ENCODE results near the gene NTN4.

Gene NTN4

DNA sequence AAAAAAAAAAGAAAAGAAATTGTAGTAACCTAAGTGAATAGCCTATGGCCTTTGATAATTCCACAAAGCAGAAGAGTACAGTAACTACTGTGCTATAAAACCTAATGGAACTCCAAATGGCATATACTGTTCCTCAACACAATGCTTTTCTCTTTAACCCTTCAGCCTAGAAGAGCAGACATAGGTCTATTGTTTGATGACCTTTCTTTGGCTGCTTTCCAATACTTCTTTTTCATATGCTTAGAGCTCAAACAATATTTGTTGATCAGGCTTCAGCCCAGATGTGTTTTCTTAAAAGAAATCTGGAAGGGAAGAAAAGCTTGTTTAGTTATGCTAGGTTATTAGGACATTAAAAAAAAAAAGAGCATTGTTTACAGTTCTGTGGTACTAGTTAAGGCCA, 116.4 kb downstream of the NTN4 start:
- no peaks in the 10 kb centered on the region for H3K36me3 ChIP-seq (ENCODE audit: control insufficient read depth, insufficient read depth, low read length)
- no peak for DNase-seq (ENCODE audit: extremely low read depth, insufficient read length)
- H3K4me3 ChIP-seq (replicated peaks; ENCODE audit: low read depth, low read length), result no peak overlapping the region
- TF ChIP-seq, protein P1, sequence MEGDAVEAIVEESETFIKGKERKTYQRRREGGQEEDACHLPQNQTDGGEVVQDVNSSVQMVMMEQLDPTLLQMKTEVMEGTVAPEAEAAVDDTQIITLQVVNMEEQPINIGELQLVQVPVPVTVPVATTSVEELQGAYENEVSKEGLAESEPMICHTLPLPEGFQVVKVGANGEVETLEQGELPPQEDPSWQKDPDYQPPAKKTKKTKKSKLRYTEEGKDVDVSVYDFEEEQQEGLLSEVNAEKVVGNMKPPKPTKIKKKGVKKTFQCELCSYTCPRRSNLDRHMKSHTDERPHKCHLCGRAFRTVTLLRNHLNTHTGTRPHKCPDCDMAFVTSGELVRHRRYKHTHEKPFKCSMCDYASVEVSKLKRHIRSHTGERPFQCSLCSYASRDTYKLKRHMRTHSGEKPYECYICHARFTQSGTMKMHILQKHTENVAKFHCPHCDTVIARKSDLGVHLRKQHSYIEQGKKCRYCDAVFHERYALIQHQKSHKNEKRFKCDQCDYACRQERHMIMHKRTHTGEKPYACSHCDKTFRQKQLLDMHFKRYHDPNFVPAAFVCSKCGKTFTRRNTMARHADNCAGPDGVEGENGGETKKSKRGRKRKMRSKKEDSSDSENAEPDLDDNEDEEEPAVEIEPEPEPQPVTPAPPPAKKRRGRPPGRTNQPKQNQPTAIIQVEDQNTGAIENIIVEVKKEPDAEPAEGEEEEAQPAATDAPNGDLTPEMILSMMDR (IDR thresholded peaks at IDR 0.05; ENCODE audit: insufficient read depth, low read length, poor library complexity, severe bottlenecking), result no peak
- no peaks in the 10 kb centered on the region; the same call in 1 of the 2 replicates for H3K27me3 ChIP-seq (replicated peaks; ENCODE audit: control insufficient read depth, insufficient read depth, low read length)

GRCh38 chr12:95673576-95673975, 117.0 kb downstream of the NTN4 start:
- TF ChIP-seq, protein P1 (IDR thresholded peaks at IDR 0.05; ENCODE audit: insufficient read depth, low read length, poor library complexity, severe bottlenecking), result no peak
- Histone ChIP-seq H3K4me3 (replicated peaks; ENCODE audit: low read depth, low read length) (no peak overlapping the region), H3K36me3 (ENCODE audit: control insufficient read depth, insufficient read depth, low read length) (no peaks in the 10 kb centered on the region), H3K27me3 (replicated peaks; ENCODE audit: control insufficient read depth, insufficient read depth, low read length) (no peaks in the 10 kb centered on the region; the same call in 1 of the 2 replicates)
- DNase-seq (ENCODE audit: extremely low read depth, insufficient read length), result no peak

DNA sequence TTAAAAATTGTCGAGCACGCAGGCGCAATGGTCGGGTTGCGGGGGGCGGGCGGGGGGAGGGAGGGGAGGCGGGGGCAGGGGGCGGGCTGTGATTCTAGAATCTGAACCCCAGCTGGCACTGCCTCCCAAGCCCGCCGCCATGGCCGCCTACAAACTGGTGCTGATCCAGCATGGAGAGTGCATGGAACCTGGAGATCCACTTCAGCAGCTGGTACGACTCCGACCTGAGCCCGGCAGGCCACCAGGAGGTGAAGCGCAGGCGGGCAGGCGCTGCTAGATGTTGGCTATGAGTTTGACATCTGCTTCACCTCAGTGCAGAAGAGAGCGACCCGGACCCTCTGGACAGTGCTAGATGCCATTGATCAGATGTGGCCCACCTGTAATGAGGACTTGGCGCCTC, 118.4 kb downstream of the NTN4 start:
- Histone ChIP-seq H3K36me3 (ENCODE audit: control insufficient read depth, insufficient read depth, low read length) (no peaks in the 10 kb centered on the region), H3K4me3 (replicated peaks; ENCODE audit: low read depth, low read length) (no peak overlapping the region), H3K27me3 (replicated peaks; ENCODE audit: control insufficient read depth, insufficient read depth, low read length) (no peaks in the 10 kb centered on the region; the same call in 1 of the 2 replicates)
- DNase-seq (ENCODE audit: extremely low read depth, insufficient read length), result no peak
- TF ChIP-seq, protein P1 (IDR thresholded peaks at IDR 0.05; ENCODE audit: insufficient read depth, low read length, poor library complexity, severe bottlenecking), result no peak

DNA sequence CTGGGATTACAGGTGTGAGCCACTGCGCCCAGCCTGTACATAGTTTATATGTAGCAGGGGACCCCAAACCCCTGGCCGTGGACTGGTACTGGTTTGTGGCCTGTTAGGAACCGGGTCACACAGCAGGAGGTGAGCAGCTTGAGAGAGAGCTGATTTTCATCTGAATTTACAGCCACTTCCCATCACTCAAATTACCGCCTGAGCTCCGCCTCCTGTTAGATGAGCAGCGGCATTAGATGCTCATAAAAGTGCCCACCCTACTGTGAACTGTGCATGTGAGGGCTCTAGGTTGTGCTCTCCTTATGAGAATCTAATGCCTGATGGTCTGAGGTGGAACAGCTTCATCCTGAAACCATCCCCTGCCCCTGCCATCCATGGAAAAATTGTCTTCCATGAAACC, 119.3 kb downstream of the NTN4 start:
- no peak for DNase-seq (ENCODE audit: extremely low read depth, insufficient read length)
- H3K27me3 ChIP-seq (replicated peaks; ENCODE audit: control insufficient read depth, insufficient read depth, low read length), result no peaks in the 10 kb centered on the region; the same call in 1 of the 2 replicates

DNA sequence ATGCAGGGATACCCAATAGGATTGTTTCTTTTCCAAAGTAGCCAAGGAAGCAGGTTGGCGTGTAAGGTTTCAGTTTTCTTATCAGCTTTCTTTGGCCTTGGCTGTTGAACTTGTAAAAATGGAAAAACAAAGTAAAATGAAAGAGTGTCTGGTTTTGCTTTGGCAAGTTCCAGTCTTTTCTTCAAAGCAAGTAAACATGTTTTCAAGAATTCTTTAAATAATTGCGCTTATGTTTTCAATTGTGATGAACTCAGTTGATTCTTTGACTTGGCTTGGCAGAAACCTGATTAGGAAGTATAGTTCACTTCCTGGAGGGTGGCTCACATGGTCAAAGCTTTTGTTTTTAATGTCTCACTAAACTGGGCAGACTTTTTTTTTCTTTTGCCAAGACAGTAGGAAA, 127.0 kb downstream of the NTN4 start:
- Histone ChIP-seq H3K4me3 (replicated peaks; ENCODE audit: low read depth, low read length) (no peak overlapping the region), H3K36me3 (ENCODE audit: control insufficient read depth, insufficient read depth, low read length) (no peaks in the 10 kb centered on the region), H3K27me3 (replicated peaks; ENCODE audit: control insufficient read depth, insufficient read depth, low read length) (no peaks in the 10 kb centered on the region)
- no peak for DNase-seq (ENCODE audit: extremely low read depth, insufficient read length)
- TF ChIP-seq, protein P1 (IDR thresholded peaks at IDR 0.05; ENCODE audit: insufficient read depth, low read length, poor library complexity, severe bottlenecking), result no peak

More for the DNA sequence above, 119.3 kb downstream of the NTN4 start:
- Histone ChIP-seq H3K4me3 (replicated peaks; ENCODE audit: low read depth, low read length) (no peak overlapping the region), H3K36me3 (ENCODE audit: control insufficient read depth, insufficient read depth, low read length) (no peaks in the 10 kb centered on the region)
- TF ChIP-seq, protein P1 (IDR thresholded peaks at IDR 0.05; ENCODE audit: insufficient read depth, low read length, poor library complexity, severe bottlenecking), result no peak

GRCh38 chr12:95661360-95661759, 129.2 kb downstream of the NTN4 start:
- Histone ChIP-seq H3K36me3 (ENCODE audit: control insufficient read depth, insufficient read depth, low read length) (no peaks in the 10 kb centered on the region), H3K27me3 (replicated peaks; ENCODE audit: control insufficient read depth, insufficient read depth, low read length) (no peaks in the 10 kb centered on the region), H3K4me3 (replicated peaks; ENCODE audit: low read depth, low read length) (no peak overlapping the region)
- no peak for DNase-seq (ENCODE audit: extremely low read depth, insufficient read length)
- TF ChIP-seq, protein P1 (IDR thresholded peaks at IDR 0.05; ENCODE audit: insufficient read depth, low read length, poor library complexity, severe bottlenecking), result no peak
